GM12878 (cell line): ENCODE results near the gene IFI30. TPM values are rescaled to one million over a fixed set of nuclear protein-coding genes. Genes with fewer than 3 reads are reported as not detected.

ENCODE experiments used
- ASH2L ChIP-seq: fragments of 300-600, 200-600 bp; sonication (generic); IDR thresholded peaks from 2 replicates; pipeline ENCODE4 v1.6.1; 2017; ENCODE audit warnings: low read depth, mild to moderate bottlenecking, borderline replicate concordance
- CBFB ChIP-seq: IDR thresholded peaks from 2 replicates; pipeline ENCODE4 v1.6.1; 2016; ENCODE audit warnings: antibody characterized with exemption, low read depth
- CEBPZ ChIP-seq: fragments of 150-350 bp; IDR thresholded peaks from 2 replicates; pipeline ENCODE4 v1.6.1; 2016; ENCODE audit warnings: low read depth, low read length
- CREB1 ChIP-seq: IDR thresholded peaks from 2 replicates; pipeline ENCODE4 v1.6.1; 2012; ENCODE audit warnings: low read depth, mild to moderate bottlenecking, inconsistent platforms
- EP300 ChIP-seq, 2 experiments: fragments of 150-350 bp in 1 of 2; IDR thresholded peaks; 2 replicates each; pipeline ENCODE4 v1.6.1; 2011 to 2012; ENCODE audit warnings: low read depth in 2 of 2, low read length in 2 of 2, borderline replicate concordance in 1 of 2, improper control_type of control experiment in 1 of 2, inconsistent platforms in 1 of 2; ENCODE audit not compliant: control insufficient read depth in 1 of 2
- ESRRA ChIP-seq: IDR thresholded peaks from 2 replicates; pipeline ENCODE4 v1.6.1; 2012; ENCODE audit warnings: mild to moderate bottlenecking, low read length, improper control_type of control experiment
- FOS ChIP-seq: IDR thresholded peaks from 3 replicates; pipeline ENCODE4 v1.6.1; 2011; ENCODE audit warnings: borderline replicate concordance; ENCODE audit not compliant: insufficient read length; ENCODE audit errors: extremely low read depth
- FOXM1 ChIP-seq: IDR thresholded peaks from 2 replicates; pipeline ENCODE4 v1.6.1; 2012; ENCODE audit warnings: low read depth, mild to moderate bottlenecking, inconsistent platforms, low read length, moderate library complexity
- NBN ChIP-seq: fragments of 450-650 bp; IDR thresholded peaks from 2 replicates; pipeline ENCODE4 v1.6.1; 2016
- PAX8 ChIP-seq: fragments of 450-650 bp; IDR thresholded peaks from 2 replicates; pipeline ENCODE4 v1.6.1; 2017; ENCODE audit warnings: mild to moderate bottlenecking, moderate library complexity
- PBX3 ChIP-seq: IDR thresholded peaks from 2 replicates; pipeline ENCODE4 v1.6.1; 2011; ENCODE audit warnings: mild to moderate bottlenecking, low read depth, low read length, moderate library complexity; ENCODE audit not compliant: insufficient replicate concordance
- PKNOX1 ChIP-seq: fragments of 450-650 bp; IDR thresholded peaks from 2 replicates; pipeline ENCODE4 v1.6.1; 2016; ENCODE audit warnings: mild to moderate bottlenecking
- POLR2A ChIP-seq: IDR thresholded peaks from 2 replicates; pipeline ENCODE4 v1.6.1; 2011; ENCODE audit warnings: low read depth, mild to moderate bottlenecking, low read length
- RFX5 ChIP-seq: IDR thresholded peaks from 2 replicates; pipeline ENCODE4 v1.6.1; 2011; ENCODE audit warnings: low read depth, low read length, improper control_type of control experiment
- SPI1 ChIP-seq: IDR thresholded peaks from 2 replicates; pipeline ENCODE4 v1.6.1; 2011; ENCODE audit warnings: low read depth, mild to moderate bottlenecking, low read length, moderate library complexity, borderline replicate concordance; ENCODE audit not compliant: insufficient read depth
- SREBF2 ChIP-seq: IDR thresholded peaks from 2 replicates; pipeline ENCODE4 v1.6.1; 2012; ENCODE audit warnings: mild to moderate bottlenecking, low read length
- STAT1 ChIP-seq: fragments of 450-650 bp; conservative IDR thresholded peaks from 2 replicates; pipeline ENCODE4 v1.6.1; 2014; ENCODE audit warnings: antibody characterized with exemption, mild to moderate bottlenecking
- STAT3 ChIP-seq: IDR thresholded peaks from 2 replicates; pipeline ENCODE4 v1.6.1; 2011; ENCODE audit warnings: low read depth, low read length, improper control_type of control experiment
- TAF1 ChIP-seq: IDR thresholded peaks from 2 replicates; pipeline ENCODE4 v1.6.1; 2011; ENCODE audit warnings: mild to moderate bottlenecking, low read depth, low read length, borderline replicate concordance
- TCF3 ChIP-seq: IDR thresholded peaks from 2 replicates; pipeline ENCODE4 v1.6.1; 2012; ENCODE audit warnings: low read depth, mild to moderate bottlenecking, low read length, borderline replicate concordance; ENCODE audit not compliant: insufficient read depth
- ZNF207 ChIP-seq: fragments of 450-650 bp; IDR thresholded peaks from 2 replicates; pipeline ENCODE4 v1.6.1; 2014; ENCODE audit warnings: antibody characterized with exemption, mild to moderate bottlenecking, borderline replicate concordance
- ZSCAN29 ChIP-seq: fragments of 450-650 bp; IDR thresholded peaks from 2 replicates; pipeline ENCODE4 v1.6.1; 2017; ENCODE audit warnings: mild to moderate bottlenecking, moderate library complexity
- polyA plus RNA-seq, 11 experiments: library from polyadenylated mRNA; depleted of rRNA in 4 of 11; unstranded in 6 of 11; stranded (reverse) in 5 of 11; fragments of >200 nt; fragmentation: Nextera tagmentation in 4 of 11; fragmentation: Illumina TruSeq in 1 of 11; extraction: Ambion mirVana in 4 of 11; extraction: Trizol in 1 of 11; gene quantifications; 1 replicate in 1 of 11; 2 replicates in 10 of 11; pipeline versions ENCODE4 v1.2.1 to v1.2.3, GENCODE V29; 2011 to 2016; ENCODE audit warnings: inconsistent platforms in 2 of 11, missing spikeins in 2 of 11, low read depth in 1 of 11
- total RNA-seq, 4 experiments: library from RNA; depleted of rRNA in 3 of 4; stranded (reverse); fragments of >200 nt in 3 of 4; fragmentation: Illumina TruSeq in 1 of 4; extraction: Trizol in 1 of 4; gene quantifications; 2 replicates each; pipeline versions ENCODE4 v1.2.1 to v1.2.3, GENCODE V29; 2013 to 2021
- TF ChIP-seq, protein P1 (sequence below): fragments of 450-650 bp; IDR thresholded peaks from 2 replicates; pipeline ENCODE4 v1.6.1; 2017; ENCODE audit warnings: mild to moderate bottlenecking, moderate library complexity

Gene IFI30
- total and polyA plus RNA-seq, 10 of the 15 experiments (the other 5 are each of a cell fraction or from before 2014, with no cell fraction given) = 221 to 1,112 (median 451) TPM

GRCh38 chr19:18203863-18204393 is 30.3 kb downstream of the IFI30 start, which contains the start of gene RAB3A (continued):
- TF ChIP-seq SPI1 (no peak), SREBF2 (no peak), ESRRA (no peak), PBX3 (peak; percentile 99), PAX8 (no peak), ZNF207 (0 out of 2 replicates have a peak, but pooled peaks have one; percentile 6), RFX5 (peak; percentile 48; the same call in 1 of the 2 replicates), FOS (peak; percentile 99), STAT3 (no peak), TAF1 (no peak), CREB1 (peak; percentile 82; the same call in 1 of the 2 replicates), STAT1 (no peak), CEBPZ (peak; percentile 89), ZSCAN29 (no peak), NBN (no peak), CBFB (no peak), FOXM1 (no peak), PKNOX1 (peak; percentile 100), POLR2A (peak; percentile 47; the same call in 1 of the 2 replicates), TCF3 (no peak), EP300 (IDR thresholded peaks at IDR 0.05; ENCODE audit: borderline replicate concordance in 1 of 2, control insufficient read depth in 1 of 2, low read depth in 2 of 2, low read length in 2 of 2) (no peak), ASH2L (no peak)
- TF ChIP-seq, protein P1, sequence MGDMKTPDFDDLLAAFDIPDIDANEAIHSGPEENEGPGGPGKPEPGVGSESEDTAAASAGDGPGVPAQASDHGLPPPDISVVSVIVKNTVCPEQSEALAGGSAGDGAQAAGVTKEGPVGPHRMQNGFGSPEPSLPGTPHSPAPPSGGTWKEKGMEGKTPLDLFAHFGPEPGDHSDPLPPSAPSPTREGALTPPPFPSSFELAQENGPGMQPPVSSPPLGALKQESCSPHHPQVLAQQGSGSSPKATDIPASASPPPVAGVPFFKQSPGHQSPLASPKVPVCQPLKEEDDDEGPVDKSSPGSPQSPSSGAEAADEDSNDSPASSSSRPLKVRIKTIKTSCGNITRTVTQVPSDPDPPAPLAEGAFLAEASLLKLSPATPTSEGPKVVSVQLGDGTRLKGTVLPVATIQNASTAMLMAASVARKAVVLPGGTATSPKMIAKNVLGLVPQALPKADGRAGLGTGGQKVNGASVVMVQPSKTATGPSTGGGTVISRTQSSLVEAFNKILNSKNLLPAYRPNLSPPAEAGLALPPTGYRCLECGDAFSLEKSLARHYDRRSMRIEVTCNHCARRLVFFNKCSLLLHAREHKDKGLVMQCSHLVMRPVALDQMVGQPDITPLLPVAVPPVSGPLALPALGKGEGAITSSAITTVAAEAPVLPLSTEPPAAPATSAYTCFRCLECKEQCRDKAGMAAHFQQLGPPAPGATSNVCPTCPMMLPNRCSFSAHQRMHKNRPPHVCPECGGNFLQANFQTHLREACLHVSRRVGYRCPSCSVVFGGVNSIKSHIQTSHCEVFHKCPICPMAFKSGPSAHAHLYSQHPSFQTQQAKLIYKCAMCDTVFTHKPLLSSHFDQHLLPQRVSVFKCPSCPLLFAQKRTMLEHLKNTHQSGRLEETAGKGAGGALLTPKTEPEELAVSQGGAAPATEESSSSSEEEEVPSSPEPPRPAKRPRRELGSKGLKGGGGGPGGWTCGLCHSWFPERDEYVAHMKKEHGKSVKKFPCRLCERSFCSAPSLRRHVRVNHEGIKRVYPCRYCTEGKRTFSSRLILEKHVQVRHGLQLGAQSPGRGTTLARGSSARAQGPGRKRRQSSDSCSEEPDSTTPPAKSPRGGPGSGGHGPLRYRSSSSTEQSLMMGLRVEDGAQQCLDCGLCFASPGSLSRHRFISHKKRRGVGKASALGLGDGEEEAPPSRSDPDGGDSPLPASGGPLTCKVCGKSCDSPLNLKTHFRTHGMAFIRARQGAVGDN = no peak
